ENCODE measurements around the gene KCNMA1. TPM values are rescaled to one million over a fixed set of nuclear protein-coding genes. Genes with fewer than 3 reads are reported as not detected.

The KCNMA1 gene
- total RNA-seq, 1 experiment from 2014 or later = 0.45 TPM

GRCh38 chr10:76991621-76992020 lies 646.0 kb downstream of the KCNMA1 start:
- Mint-ChIP-seq H3K27me3 (ENCODE audit: unreplicated experiment) (peaks cover 89% of the 10 kb centered on the region), H3K4me1 (ENCODE audit: low read depth, unreplicated experiment) (no peaks in the 10 kb centered on the region), H3K9me3 (ENCODE audit: low read depth, unreplicated experiment) (no peaks in the 10 kb centered on the region), H3K36me3 (ENCODE audit: insufficient read depth, unreplicated experiment) (no peaks in the 10 kb centered on the region), H3K27ac (ENCODE audit: unreplicated experiment) (no peak overlapping the region), H3K4me3 (ENCODE audit: low read depth, unreplicated experiment) (no peak overlapping the region)
- no peak for DNase-seq
- CTCF ChIA-PET = interaction anchor here (1.1 kb wide), 1 partner anchor 11 kb away, joined by 3 read pairs; no protein-coding TSS in a partner anchor
- BruUV-seq (replicated peaks) = no TSS peak
- intact Hi-C loops (cut with micrococcal nuclease; ENCODE audit: unreplicated experiment) = no loop called here
- no peak for TF ChIP-seq CTCF (IDR thresholded peaks at IDR 0.05; ENCODE audit: unreplicated experiment)

- no TSS peak for BruUV-seq (replicated peaks)
- intact Hi-C loops (cut with micrococcal nuclease; ENCODE audit: unreplicated experiment) = no loop called here
- Mint-ChIP-seq H3K4me3 (ENCODE audit: low read depth, unreplicated experiment) (no peak overlapping the region), H3K27ac (ENCODE audit: unreplicated experiment) (no peak overlapping the region), H3K36me3 (ENCODE audit: insufficient read depth, unreplicated experiment) (no peaks in the 10 kb centered on the region), H3K27me3 (ENCODE audit: unreplicated experiment) (peaks cover 87% of the 10 kb centered on the region), H3K9me3 (ENCODE audit: low read depth, unreplicated experiment) (no peaks in the 10 kb centered on the region), H3K4me1 (ENCODE audit: low read depth, unreplicated experiment) (no peaks in the 10 kb centered on the region)
- TF ChIP-seq CTCF (IDR thresholded peaks at IDR 0.05; ENCODE audit: unreplicated experiment) = no peak
- CTCF ChIA-PET = no interaction called here
- DNase-seq = no peak
Measured at GRCh38 chr10:76990561-76990960, 647.0 kb downstream of the KCNMA1 start.

- CTCF ChIA-PET = interaction anchor here (0.5 to 1.0 kb wide), 3 partner anchors 8 to 437 kb away, joined by 3 read pairs; no protein-coding TSS in a partner anchor
- peak; percentile 86 for DNase-seq
- intact Hi-C loops (cut with micrococcal nuclease; ENCODE audit: unreplicated experiment) = loop anchor here (2.0 to 10.0 kb wide), 2 partner anchors 438 to 950 kb away; no protein-coding TSS in a partner anchor
- no peaks in the 10 kb centered on the region for H3K36me3 Mint-ChIP-seq (ENCODE audit: insufficient read depth, unreplicated experiment)
- no peaks in the 10 kb centered on the region for H3K9me3 Mint-ChIP-seq (ENCODE audit: low read depth, unreplicated experiment)
- no peak overlapping the region for H3K27ac Mint-ChIP-seq (ENCODE audit: unreplicated experiment)
- no TSS peak for BruUV-seq (replicated peaks)
- H3K4me1 Mint-ChIP-seq (ENCODE audit: low read depth, unreplicated experiment) = no peaks in the 10 kb centered on the region
- peak; percentile 90 for TF ChIP-seq CTCF (IDR thresholded peaks at IDR 0.05; ENCODE audit: unreplicated experiment)
- no peak overlapping the region for H3K4me3 Mint-ChIP-seq (ENCODE audit: low read depth, unreplicated experiment)
- peaks cover 58% of the 10 kb centered on the region for H3K27me3 Mint-ChIP-seq (ENCODE audit: unreplicated experiment)
Measured at GRCh38 chr10:76984559-76985443, 652.8 kb downstream of the KCNMA1 start.

- Mint-ChIP-seq H3K27ac (ENCODE audit: unreplicated experiment) (no peak overlapping the region), H3K9me3 (ENCODE audit: low read depth, unreplicated experiment) (no peaks in the 10 kb centered on the region), H3K27me3 (ENCODE audit: unreplicated experiment) (peaks cover 58% of the 10 kb centered on the region), H3K4me3 (ENCODE audit: low read depth, unreplicated experiment) (no peak overlapping the region), H3K4me1 (ENCODE audit: low read depth, unreplicated experiment) (no peaks in the 10 kb centered on the region), H3K36me3 (ENCODE audit: insufficient read depth, unreplicated experiment) (no peaks in the 10 kb centered on the region)
- TF ChIP-seq CTCF (IDR thresholded peaks at IDR 0.05; ENCODE audit: unreplicated experiment) = no peak
- CTCF ChIA-PET = interaction anchor here (0.6 kb wide), 1 partner anchor 990 kb away, joined by 3 read pairs; no protein-coding TSS in a partner anchor
- intact Hi-C loops (cut with micrococcal nuclease; ENCODE audit: unreplicated experiment) = loop anchor here (2.0 to 10.0 kb wide), 2 partner anchors 437 to 949 kb away; no protein-coding TSS in a partner anchor
- no peak for DNase-seq
- BruUV-seq (replicated peaks) = no TSS peak
Measured at GRCh38 chr10:76983624-76984023, 654.0 kb downstream of the KCNMA1 start.
